Suprapubic skin (tissue), 4 donors: Measurements from ENCODE around the gene MPHOSPH8. TPM values are rescaled to one million over a fixed set of nuclear protein-coding genes. Genes with fewer than 3 reads are reported as not detected.

Source experiments
- DNase-seq, 2 donors: peaks; one replicate each; pipeline ENCODE4 v3.0.0-alpha.2; 2019; ENCODE audit warnings: low spot score in 2 of 2
- H3K27ac ChIP-seq: fragments of 200-600 bp; sonication (generic); one replicate; pipeline ENCODE4 v1.5.1; 2019
- H3K27me3 ChIP-seq: fragments of 200-600 bp; sonication (generic); one replicate; pipeline ENCODE4 v1.5.1; 2019
- H3K36me3 ChIP-seq: fragments of 200-600 bp; sonication (generic); one replicate; pipeline ENCODE4 v1.5.1; 2019
- H3K4me1 ChIP-seq: fragments of 200-600 bp; sonication (generic); one replicate; pipeline ENCODE4 v1.5.1; 2019
- H3K4me3 ChIP-seq: fragments of 200-600 bp; sonication (generic); one replicate; pipeline ENCODE4 v1.5.1; 2019; ENCODE audit warnings: mild to moderate bottlenecking
- H3K9me3 ChIP-seq: fragments of 200-600 bp; sonication (generic); one replicate; pipeline ENCODE4 v1.5.1; 2019
- CTCF ChIP-seq, 2 donors: fragments of 200-600 bp in 1 of 2; fragments of 450-650 bp in 1 of 2; sonication (generic) in 1 of 2; IDR thresholded peaks; one replicate each; pipeline ENCODE4 v1.5.1; 2016 to 2019; ENCODE audit warnings: antibody characterized with exemption in 2 of 2, mild to moderate bottlenecking in 1 of 2, moderate library complexity in 1 of 2
- EP300 ChIP-seq: sonication (generic); formaldehyde crosslinking; IDR thresholded peaks from one replicate; pipeline ENCODE4 v1.6.1; 2017; ENCODE audit warnings: antibody characterized with exemption
- POLR2A ChIP-seq, 2 donors: fragments of 450-650 bp; IDR thresholded peaks; one replicate each; pipeline ENCODE4 v1.6.1; 2017; ENCODE audit warnings: antibody characterized with exemption in 2 of 2, mild to moderate bottlenecking in 2 of 2, moderate library complexity in 2 of 2
- POLR2AphosphoS5 ChIP-seq, 3 donors: sonication (generic); formaldehyde crosslinking; IDR thresholded peaks; one replicate each; pipeline ENCODE4 v1.6.1; 2017; ENCODE audit warnings: antibody characterized with exemption in 3 of 3
- WGBS: methylation state at CpG from one replicate; pipeline ENCODE4 v1.1.5; 2018; 5-methylcytosine and 5-hydroxymethylcytosine counted together
- total RNA-seq, 4 donors: library from RNA; depleted of rRNA; stranded (reverse); fragments of >200 nt; gene quantifications; one replicate each; pipeline ENCODE4 v1.1.0, GENCODE V29; 2016

The MPHOSPH8 gene
- total RNA-seq, 4 donors from 2014 or later: 21.2 to 43.0 (median 30.2) TPM

DNA sequence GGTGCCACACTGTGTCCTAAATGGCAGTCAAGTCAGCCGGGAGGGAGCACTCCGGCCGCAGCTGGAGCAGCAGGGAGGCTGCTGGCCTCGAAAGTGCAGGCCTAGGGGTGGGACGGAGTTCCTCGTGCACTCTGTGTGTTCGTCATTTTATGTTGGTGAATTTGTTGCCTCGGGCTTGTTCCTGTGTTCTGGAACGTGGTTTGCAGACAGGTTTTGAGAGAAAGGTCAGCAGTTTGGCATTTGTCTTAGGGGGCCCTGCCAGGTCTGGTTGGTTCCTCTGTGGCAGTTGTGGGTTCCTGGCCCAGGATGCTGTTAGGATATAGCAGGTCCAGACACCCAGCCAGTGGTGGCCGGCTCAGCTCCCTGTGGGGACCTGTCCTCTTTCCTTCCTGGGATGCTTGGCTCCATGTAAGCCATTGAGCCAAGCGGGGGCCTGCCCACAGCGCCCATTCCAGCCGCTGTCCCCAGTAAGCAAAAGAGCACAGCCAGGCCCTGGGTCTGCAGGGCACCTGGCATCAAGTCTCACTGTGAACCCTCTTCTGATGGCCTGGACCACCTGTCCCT lies 30.0 kb downstream of the MPHOSPH8 start:
- peaks cover 88% of the 10 kb centered on the region for H3K36me3 ChIP-seq
- WGBS: 93% methylated on average over 3 of the region's 13 CpGs

GRCh38 chr13:19664481-19665230 lies 31.2 kb downstream of the MPHOSPH8 start:
- TF ChIP-seq EP300: no peak
- Histone ChIP-seq H3K36me3 (peaks cover 88% of the 10 kb centered on the region), H3K4me3 (no peak overlapping the region), H3K9me3 (no peaks in the 10 kb centered on the region), H3K27ac (no peak overlapping the region), H3K4me1 (no peaks in the 10 kb centered on the region), H3K27me3 (no peaks in the 10 kb centered on the region)
- WGBS: 84% methylated on average over 14 of the region's 14 CpGs
- no peak for DNase-seq

More for the DNA sequence above, 30.0 kb downstream of the MPHOSPH8 start:
- TF ChIP-seq EP300 (no peak), CTCF (IDR thresholded peaks at IDR 0.05) (no peak), POLR2AphosphoS5 (IDR thresholded peaks at IDR 0.05) (no peak), POLR2A (IDR thresholded peaks at IDR 0.05) (no peak)
- Histone ChIP-seq H3K27ac (no peak overlapping the region), H3K4me1 (no peaks in the 10 kb centered on the region), H3K27me3 (no peaks in the 10 kb centered on the region), H3K9me3 (no peaks in the 10 kb centered on the region), H3K4me3 (no peak overlapping the region)
- DNase-seq: no peak

DNA sequence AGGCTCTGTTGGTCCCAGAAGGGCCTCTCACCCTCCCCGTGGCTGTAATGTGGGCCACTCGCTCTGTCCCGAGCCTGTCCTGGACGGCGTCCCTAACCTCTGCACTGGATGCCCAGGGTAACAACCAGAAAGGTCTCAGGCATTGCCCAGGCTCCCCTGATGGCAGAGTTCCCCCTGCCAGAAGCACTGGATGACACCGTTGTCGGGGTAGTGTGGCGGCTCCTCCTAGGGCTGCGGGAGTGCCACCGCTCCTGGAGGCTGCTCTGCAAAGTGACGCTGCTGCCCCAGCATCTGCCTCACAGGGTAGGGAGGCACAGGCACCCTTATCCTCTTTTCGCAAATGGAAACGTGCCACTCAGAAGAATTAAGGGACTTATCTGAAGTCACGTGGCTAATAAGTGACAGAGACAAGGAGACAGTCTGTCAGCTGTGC lies 32.0 kb downstream of the MPHOSPH8 start:
- no peak overlapping the region for H3K4me3 ChIP-seq
- 82% methylated on average over 11 of the region's 14 CpGs for WGBS
- no peaks in the 10 kb centered on the region for H3K9me3 ChIP-seq
- H3K27me3 ChIP-seq: no peaks in the 10 kb centered on the region
- H3K4me1 ChIP-seq: no peaks in the 10 kb centered on the region
- no peak for TF ChIP-seq CTCF (IDR thresholded peaks at IDR 0.05)
- TF ChIP-seq POLR2A (IDR thresholded peaks at IDR 0.05): no peak
- no peak for TF ChIP-seq POLR2AphosphoS5 (IDR thresholded peaks at IDR 0.05)
- TF ChIP-seq EP300: no peak
- no peak for DNase-seq
- peaks cover 95% of the 10 kb centered on the region for H3K36me3 ChIP-seq
- H3K27ac ChIP-seq: no peak overlapping the region

DNA sequence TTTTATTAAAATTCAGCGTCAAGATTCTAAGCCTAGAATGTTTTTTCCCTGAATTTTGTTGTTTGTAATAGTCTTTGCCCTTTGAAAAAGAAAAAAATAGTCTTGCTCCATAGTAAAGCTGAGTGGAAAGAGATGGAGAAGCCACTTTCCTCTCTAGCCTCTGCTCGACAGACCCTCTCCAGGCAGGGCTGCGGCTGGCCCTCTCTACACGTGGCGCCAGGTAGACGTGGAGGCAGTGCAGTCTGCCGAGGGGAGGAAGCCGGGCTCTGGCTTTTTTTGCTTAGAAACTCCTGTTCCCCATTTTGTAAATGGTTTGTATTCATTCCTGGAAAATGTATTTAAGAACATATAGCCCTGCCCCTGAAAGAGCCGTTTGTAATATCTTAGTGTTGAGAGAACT lies 35.3 kb downstream of the MPHOSPH8 start:
- Histone ChIP-seq H3K36me3 (peaks cover 99% of the 10 kb centered on the region), H3K27ac (no peak overlapping the region), H3K4me3 (no peak overlapping the region), H3K27me3 (no peaks in the 10 kb centered on the region), H3K9me3 (no peaks in the 10 kb centered on the region), H3K4me1 (no peaks in the 10 kb centered on the region)
- no peak for DNase-seq
- 89% methylated on average over 9 of the region's 9 CpGs for WGBS
- TF ChIP-seq CTCF (IDR thresholded peaks at IDR 0.05) (no peak), POLR2AphosphoS5 (IDR thresholded peaks at IDR 0.05) (no peak), EP300 (no peak), POLR2A (IDR thresholded peaks at IDR 0.05) (no peak)

GRCh38 chr13:19670147-19670546 lies 36.7 kb downstream of the MPHOSPH8 start:
- no peak overlapping the region for H3K27ac ChIP-seq
- no peak overlapping the region for H3K4me3 ChIP-seq
- no peak for DNase-seq
- WGBS: 61% methylated on average over 3 of the region's 3 CpGs
- TF ChIP-seq CTCF (IDR thresholded peaks at IDR 0.05) (no peak), POLR2AphosphoS5 (IDR thresholded peaks at IDR 0.05) (no peak)
- H3K4me1 ChIP-seq: no peaks in the 10 kb centered on the region
- H3K36me3 ChIP-seq: peaks cover 100% of the 10 kb centered on the region
- H3K27me3 ChIP-seq: no peaks in the 10 kb centered on the region
- H3K9me3 ChIP-seq: no peaks in the 10 kb centered on the region
